PFSK-1 (cell line): Measurements from ENCODE around the gene THSD4.

Experiments used
- FOXP2 ChIP-seq: optimal IDR thresholded peaks from 2 replicates; pipeline ENCODE3; 2011; ENCODE audit warnings: borderline replicate concordance, control low read depth, inconsistent platforms; ENCODE audit not compliant: insufficient read depth; ENCODE audit errors: extremely low read length, extremely low read depth
- POLR2AphosphoS5 ChIP-seq: IDR thresholded peaks from 2 replicates; pipeline ENCODE4 v1.6.1; 2012; ENCODE audit warnings: low read depth, mild to moderate bottlenecking, control low read depth, low read length, moderate library complexity
- REST ChIP-seq, 2 experiments: IDR thresholded peaks; 2 replicates each; pipeline versions ENCODE4 v1.6.1 to v1.8.0; 2011 to 2012; ENCODE audit warnings: low read depth in 2 of 2, low read length in 2 of 2, control low read depth in 1 of 2, inconsistent platforms in 1 of 2, mild to moderate bottlenecking in 1 of 2, moderate library complexity in 1 of 2; ENCODE audit not compliant: insufficient read depth in 1 of 2
- SIN3A ChIP-seq: IDR thresholded peaks from 2 replicates; pipeline ENCODE4 v1.6.1; 2012; ENCODE audit warnings: mild to moderate bottlenecking, low read length, moderate library complexity, borderline replicate concordance; ENCODE audit not compliant: insufficient read depth
- TAF1 ChIP-seq: IDR thresholded peaks from 2 replicates; pipeline ENCODE4 v1.6.1; 2012; ENCODE audit warnings: low read length, control low read depth, borderline replicate concordance; ENCODE audit not compliant: insufficient read depth

THSD4 gene

GRCh38 chr15:71314956-71315537, 199.8 kb downstream of the THSD4 start:
- no peak for TF ChIP-seq FOXP2
- TF ChIP-seq SIN3A = no peak
- no peak for TF ChIP-seq TAF1
- no peak for TF ChIP-seq REST (IDR thresholded peaks at IDR 0.05; ENCODE audit: insufficient read depth in 1 of 2, low read depth in 2 of 2, low read length in 2 of 2)
- TF ChIP-seq POLR2AphosphoS5 = no peak

GRCh38 chr15:71316911-71317310, 201.6 kb downstream of the THSD4 start:
- TF ChIP-seq SIN3A (no peak), FOXP2 (no peak), TAF1 (no peak), REST (IDR thresholded peaks at IDR 0.05; ENCODE audit: insufficient read depth in 1 of 2, low read depth in 2 of 2, low read length in 2 of 2) (no peak), POLR2AphosphoS5 (no peak)

GRCh38 chr15:71319935-71320334, 204.7 kb downstream of the THSD4 start:
- no peak for TF ChIP-seq REST (IDR thresholded peaks at IDR 0.05; ENCODE audit: insufficient read depth in 1 of 2, low read depth in 2 of 2, low read length in 2 of 2)
- TF ChIP-seq FOXP2 = no peak
- TF ChIP-seq POLR2AphosphoS5 = no peak
- no peak for TF ChIP-seq SIN3A
- no peak for TF ChIP-seq TAF1

GRCh38 chr15:71323082-71323481, 207.8 kb downstream of the THSD4 start:
- TF ChIP-seq SIN3A = no peak
- TF ChIP-seq REST (IDR thresholded peaks at IDR 0.05; ENCODE audit: insufficient read depth in 1 of 2, low read depth in 2 of 2, low read length in 2 of 2) = no peak

- no peak for TF ChIP-seq SIN3A
- TF ChIP-seq TAF1 = no peak
- no peak for TF ChIP-seq REST (IDR thresholded peaks at IDR 0.05; ENCODE audit: insufficient read depth in 1 of 2, low read depth in 2 of 2, low read length in 2 of 2)
- TF ChIP-seq POLR2AphosphoS5 = no peak
- no peak for TF ChIP-seq FOXP2
These were observed 208.3 kb downstream of the THSD4 start for GRCh38 chr15:71323584-71323983.
